ENCODE data around the gene IL33.

DNA sequence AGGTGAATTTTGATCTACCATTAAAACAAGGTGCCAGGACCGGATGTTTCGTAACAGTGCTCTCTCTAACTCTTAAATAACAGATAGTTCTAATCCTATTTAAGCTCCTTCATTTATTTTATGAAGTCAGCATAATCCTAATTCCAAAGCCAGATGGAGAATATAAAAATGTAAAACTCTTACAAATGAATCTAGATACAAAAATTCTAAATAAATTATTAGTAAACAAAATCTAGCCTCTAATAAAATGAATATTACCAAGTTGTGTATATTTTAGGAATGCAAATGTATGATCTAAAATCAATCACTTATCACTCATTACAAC lies 32.4 kb upstream of the IL33 start:
- TF ChIP-seq, protein P1, sequence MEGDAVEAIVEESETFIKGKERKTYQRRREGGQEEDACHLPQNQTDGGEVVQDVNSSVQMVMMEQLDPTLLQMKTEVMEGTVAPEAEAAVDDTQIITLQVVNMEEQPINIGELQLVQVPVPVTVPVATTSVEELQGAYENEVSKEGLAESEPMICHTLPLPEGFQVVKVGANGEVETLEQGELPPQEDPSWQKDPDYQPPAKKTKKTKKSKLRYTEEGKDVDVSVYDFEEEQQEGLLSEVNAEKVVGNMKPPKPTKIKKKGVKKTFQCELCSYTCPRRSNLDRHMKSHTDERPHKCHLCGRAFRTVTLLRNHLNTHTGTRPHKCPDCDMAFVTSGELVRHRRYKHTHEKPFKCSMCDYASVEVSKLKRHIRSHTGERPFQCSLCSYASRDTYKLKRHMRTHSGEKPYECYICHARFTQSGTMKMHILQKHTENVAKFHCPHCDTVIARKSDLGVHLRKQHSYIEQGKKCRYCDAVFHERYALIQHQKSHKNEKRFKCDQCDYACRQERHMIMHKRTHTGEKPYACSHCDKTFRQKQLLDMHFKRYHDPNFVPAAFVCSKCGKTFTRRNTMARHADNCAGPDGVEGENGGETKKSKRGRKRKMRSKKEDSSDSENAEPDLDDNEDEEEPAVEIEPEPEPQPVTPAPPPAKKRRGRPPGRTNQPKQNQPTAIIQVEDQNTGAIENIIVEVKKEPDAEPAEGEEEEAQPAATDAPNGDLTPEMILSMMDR (conservative IDR thresholded peaks at IDR 0.05; ENCODE audit: low read depth, low read length): no peak
- TF ChIP-seq EZH2 (IDR thresholded peaks at IDR 0.05; ENCODE audit: low read length, unreplicated experiment): no peak
